Mesothelial cell of epicardium (in vitro differentiated cells): ENCODE measurements around the gene PDK4. TPM values are rescaled to one million over a fixed set of nuclear protein-coding genes. Genes with fewer than 3 reads are reported as not detected.
A peak's percentile ranks its signal among the peaks of the same experiment; 100 is the strongest.
"Not testable (repeated sequence)": the region's sequence is repeated elsewhere in the genome, so short reads cannot be mapped to it uniquely, and the experiment has no call there.

Source experiments
- DNase-seq, 2 experiments: peaks; one replicate each; pipeline ENCODE4 v3.0.0; 2021; ENCODE audit warnings: low spot score in 2 of 2; ENCODE audit not compliant: unreplicated experiment in 2 of 2
- H3K27ac Mint-ChIP-seq: 2 replicates; pipeline ENCODE4 v1.8.0; 2021; ENCODE audit warnings: mixed read lengths
- H3K27me3 Mint-ChIP-seq: 2 replicates; pipeline ENCODE4 v1.8.0; 2021; ENCODE audit warnings: low read depth, mixed read lengths
- H3K36me3 Mint-ChIP-seq: 2 replicates; pipeline ENCODE4 v1.8.0; 2021; ENCODE audit warnings: mixed read lengths
- H3K4me1 Mint-ChIP-seq: 2 replicates; pipeline ENCODE4 v1.8.0; 2021; ENCODE audit warnings: mixed read lengths
- H3K4me3 Mint-ChIP-seq: 2 replicates; pipeline ENCODE4 v1.8.0; 2021; ENCODE audit warnings: mild to moderate bottlenecking, moderate library complexity, mixed read lengths
- H3K9me3 Mint-ChIP-seq: 2 replicates; pipeline ENCODE4 v1.8.0; 2021; ENCODE audit warnings: mixed read lengths
- total RNA-seq: library from RNA; stranded (reverse); gene quantifications from 3 replicates; pipeline ENCODE4 v1.2.1, GENCODE V29; 2021
- TF ChIP-seq, protein P1 (sequence below): fragments of 200-600 bp; sonication (generic); IDR thresholded peaks from one replicate; pipeline ENCODE4 v1.5.0; 2021; ENCODE audit warnings: antibody characterized with exemption; ENCODE audit not compliant: unreplicated experiment

The PDK4 gene
- total RNA-seq, 1 donor from 2014 or later, result 0.98 TPM

DNA sequence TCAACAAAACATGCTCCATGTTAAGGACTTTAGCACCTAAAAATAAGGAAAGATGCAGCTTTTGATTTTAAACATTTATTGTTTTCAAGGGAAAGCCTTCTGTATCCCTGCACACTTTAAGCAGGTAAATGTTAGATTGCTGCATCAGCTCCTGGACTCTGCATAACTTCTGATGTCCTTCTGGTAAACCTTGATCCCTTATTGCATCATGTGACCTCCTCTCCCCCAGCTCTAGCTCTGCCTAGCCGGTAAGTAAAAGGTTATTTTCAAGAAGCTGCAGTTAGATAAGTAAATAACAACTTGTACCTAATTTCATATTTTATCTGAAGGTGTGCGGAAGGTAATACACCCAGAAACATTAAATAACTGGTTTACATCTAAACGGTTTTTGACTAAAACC is 37.5 kb downstream of the PDK4 start:
- no peak overlapping the region for H3K4me3 Mint-ChIP-seq
- no peak overlapping the region for H3K27ac Mint-ChIP-seq
- no peak for DNase-seq
- H3K36me3 Mint-ChIP-seq, result no peaks in the 10 kb centered on the region
- no peaks in the 10 kb centered on the region for H3K4me1 Mint-ChIP-seq
- H3K9me3 Mint-ChIP-seq, result peaks cover 12% of the 10 kb centered on the region
- TF ChIP-seq, protein P1, sequence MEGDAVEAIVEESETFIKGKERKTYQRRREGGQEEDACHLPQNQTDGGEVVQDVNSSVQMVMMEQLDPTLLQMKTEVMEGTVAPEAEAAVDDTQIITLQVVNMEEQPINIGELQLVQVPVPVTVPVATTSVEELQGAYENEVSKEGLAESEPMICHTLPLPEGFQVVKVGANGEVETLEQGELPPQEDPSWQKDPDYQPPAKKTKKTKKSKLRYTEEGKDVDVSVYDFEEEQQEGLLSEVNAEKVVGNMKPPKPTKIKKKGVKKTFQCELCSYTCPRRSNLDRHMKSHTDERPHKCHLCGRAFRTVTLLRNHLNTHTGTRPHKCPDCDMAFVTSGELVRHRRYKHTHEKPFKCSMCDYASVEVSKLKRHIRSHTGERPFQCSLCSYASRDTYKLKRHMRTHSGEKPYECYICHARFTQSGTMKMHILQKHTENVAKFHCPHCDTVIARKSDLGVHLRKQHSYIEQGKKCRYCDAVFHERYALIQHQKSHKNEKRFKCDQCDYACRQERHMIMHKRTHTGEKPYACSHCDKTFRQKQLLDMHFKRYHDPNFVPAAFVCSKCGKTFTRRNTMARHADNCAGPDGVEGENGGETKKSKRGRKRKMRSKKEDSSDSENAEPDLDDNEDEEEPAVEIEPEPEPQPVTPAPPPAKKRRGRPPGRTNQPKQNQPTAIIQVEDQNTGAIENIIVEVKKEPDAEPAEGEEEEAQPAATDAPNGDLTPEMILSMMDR, result no peak
- peaks cover 2% of the 10 kb centered on the region for H3K27me3 Mint-ChIP-seq

DNA sequence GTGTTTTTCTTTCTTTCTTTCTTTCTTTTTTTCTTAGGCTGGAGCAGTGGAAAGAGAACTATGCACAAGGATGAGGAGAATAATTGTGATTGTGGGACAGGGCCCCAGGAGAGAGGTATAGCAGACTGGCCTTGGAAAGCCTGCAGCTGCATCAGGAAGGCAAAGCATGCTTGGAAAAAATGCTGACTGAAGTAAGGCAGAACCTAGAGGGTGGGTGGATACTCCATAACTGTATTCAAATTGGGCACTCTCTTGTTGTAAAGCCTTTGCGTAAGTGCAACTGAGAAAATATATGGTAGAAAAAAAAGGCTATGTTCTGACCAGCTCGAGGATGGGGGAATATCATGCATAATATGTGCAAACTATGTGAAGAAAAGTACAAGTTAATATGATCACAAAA is 39.5 kb downstream of the PDK4 start:
- Mint-ChIP-seq H3K4me3 (no peak overlapping the region), H3K27ac (no peak overlapping the region), H3K27me3 (peaks cover 2% of the 10 kb centered on the region)

DNA sequence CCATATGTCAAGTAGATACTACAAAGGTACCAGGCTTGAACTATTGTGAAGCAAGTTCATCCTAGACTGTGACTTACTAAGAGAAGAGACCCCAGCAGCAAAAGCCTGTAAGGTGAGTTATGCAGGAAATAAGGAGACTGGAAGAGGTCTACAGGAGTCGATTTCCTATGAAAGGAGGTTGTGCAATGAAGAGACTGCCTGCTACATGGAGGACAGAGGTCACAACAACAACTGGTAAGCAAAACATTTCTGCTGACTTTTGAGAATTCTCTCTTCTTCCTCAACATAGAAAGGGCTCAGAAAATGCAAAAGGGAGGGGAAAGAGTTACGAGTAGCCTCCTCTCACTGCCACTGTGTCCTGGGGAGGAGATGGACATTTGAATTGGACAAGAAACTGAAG is 42.4 kb downstream of the PDK4 start:
- H3K36me3 Mint-ChIP-seq, result no peaks in the 10 kb centered on the region
- no peaks in the 10 kb centered on the region for H3K9me3 Mint-ChIP-seq
- H3K27ac Mint-ChIP-seq, result no peak overlapping the region
- peaks cover 1% of the 10 kb centered on the region for H3K27me3 Mint-ChIP-seq
- TF ChIP-seq, protein P1, result no peak
- no peak for DNase-seq
- H3K4me3 Mint-ChIP-seq, result no peak overlapping the region
- peaks cover 3% of the 10 kb centered on the region for H3K4me1 Mint-ChIP-seq

More for the DNA sequence above, 39.5 kb downstream of the PDK4 start:
- Mint-ChIP-seq H3K36me3 (no peaks in the 10 kb centered on the region), H3K4me1 (no peaks in the 10 kb centered on the region), H3K9me3 (no peaks in the 10 kb centered on the region)
- no peak for DNase-seq
- TF ChIP-seq, protein P1, result no peak

DNA sequence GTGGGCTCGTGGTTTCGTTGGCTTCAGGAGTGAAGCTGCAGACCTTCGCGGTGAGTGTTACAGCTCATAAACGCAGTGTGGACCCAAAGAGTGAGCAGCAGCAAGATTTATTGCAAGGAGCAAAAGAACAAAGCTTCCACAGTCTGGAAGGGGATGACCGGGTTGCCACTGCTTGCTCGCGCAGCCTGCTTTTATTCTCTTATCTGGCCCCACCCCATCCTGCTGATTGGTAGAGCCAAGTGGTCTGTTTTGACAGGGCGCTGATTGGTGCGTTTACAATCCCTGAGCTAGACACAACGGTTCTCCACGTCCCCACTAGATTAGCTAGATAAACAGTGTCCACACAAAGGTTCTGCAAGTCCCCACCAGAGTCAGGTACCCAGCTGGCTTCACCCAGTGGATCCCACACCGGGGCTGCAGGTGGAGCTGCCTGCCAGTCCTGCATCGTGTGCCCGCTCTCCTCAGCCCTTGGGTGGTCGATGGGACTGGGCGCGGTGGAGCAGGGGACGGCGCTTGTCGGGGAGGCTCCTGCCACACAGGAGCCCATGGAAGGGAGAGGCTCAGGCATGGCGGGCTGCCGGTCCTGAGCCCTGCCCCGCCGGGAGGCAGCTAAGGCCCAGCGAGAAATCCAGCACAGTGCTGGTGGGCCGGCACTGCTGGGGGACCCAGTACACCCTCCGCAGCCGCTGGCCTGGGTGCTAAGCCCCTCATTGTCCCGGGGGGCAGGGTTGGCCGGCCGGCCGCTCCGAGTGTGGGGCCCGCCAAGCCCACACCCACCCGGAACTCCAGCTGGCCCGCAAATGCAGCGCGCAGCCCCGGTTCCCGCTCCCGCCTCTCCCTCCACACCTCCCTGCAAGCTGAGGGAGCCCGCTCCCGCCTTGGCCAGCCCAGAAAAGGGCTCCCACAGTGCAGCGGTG is 44.0 kb downstream of the PDK4 start:
- H3K4me1 Mint-ChIP-seq, H3K4me3 Mint-ChIP-seq, H3K27me3 Mint-ChIP-seq, H3K36me3 Mint-ChIP-seq, H3K27ac Mint-ChIP-seq, DNase-seq, H3K9me3 Mint-ChIP-seq: not testable (repeated sequence)

DNA sequence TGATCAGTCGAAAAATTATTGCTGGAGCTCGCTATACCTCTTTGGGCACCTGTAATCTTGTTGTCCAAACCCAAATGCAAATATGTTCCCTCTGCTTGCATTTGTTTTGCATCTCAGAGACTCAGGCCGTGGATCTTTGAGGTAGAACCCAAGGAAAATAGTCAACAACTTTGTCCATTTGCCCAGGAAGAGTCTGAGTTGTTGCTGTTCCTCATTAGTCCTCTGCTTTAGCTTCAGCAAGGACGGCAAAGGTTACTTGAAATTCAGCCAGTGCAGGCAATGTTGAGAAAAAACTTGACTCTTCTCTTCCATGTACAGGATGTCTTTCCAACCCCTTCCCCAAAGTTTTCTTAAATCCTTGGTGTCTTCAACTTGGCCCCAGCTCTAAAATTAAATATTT is 45.8 kb downstream of the PDK4 start:
- no peak for DNase-seq
- no peaks in the 10 kb centered on the region for H3K36me3 Mint-ChIP-seq
- H3K27ac Mint-ChIP-seq, result no peak overlapping the region
- no peaks in the 10 kb centered on the region for H3K27me3 Mint-ChIP-seq
- no peak overlapping the region for H3K4me3 Mint-ChIP-seq
- TF ChIP-seq, protein P1, result no peak
- H3K4me1 Mint-ChIP-seq, result peaks cover 3% of the 10 kb centered on the region
- H3K9me3 Mint-ChIP-seq, result no peaks in the 10 kb centered on the region

DNA sequence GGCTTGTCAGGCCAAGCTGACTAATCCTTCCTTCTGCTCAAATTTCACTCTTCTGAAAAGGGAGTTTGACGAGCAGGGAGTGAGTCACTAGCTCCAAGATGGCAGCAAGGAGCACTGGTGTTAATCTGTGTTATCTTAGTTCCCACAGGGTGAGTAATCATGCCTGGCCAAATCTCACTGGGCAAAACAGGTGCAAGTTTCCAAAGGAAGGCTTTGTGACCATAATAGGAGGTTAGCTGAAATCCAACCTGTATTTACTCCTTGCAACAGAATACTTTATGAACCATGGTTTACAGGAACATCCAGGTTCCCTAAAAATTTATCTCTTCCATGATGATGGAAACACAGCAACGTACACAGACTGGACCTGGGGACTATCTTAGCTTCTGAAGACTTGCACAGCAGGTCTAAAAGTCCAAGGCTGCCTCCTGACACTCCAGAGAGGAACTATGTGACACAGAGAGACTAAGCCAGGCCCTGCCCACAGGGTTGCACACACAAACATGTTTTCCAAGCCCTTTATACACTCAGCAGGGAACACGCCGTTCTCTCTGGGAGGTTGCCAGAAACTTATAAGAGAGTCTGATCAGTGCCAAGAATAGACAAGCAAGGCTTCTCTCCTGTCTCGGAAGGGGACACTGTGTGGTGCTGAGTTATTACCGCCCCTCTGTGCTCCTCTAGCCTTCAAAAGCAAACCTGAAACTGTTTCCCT is 46.3 kb downstream of the PDK4 start:
- Mint-ChIP-seq H3K36me3 (no peaks in the 10 kb centered on the region), H3K4me3 (no peak overlapping the region), H3K9me3 (no peaks in the 10 kb centered on the region), H3K27me3 (no peaks in the 10 kb centered on the region), H3K27ac (peak overlapping the region; percentile 30), H3K4me1 (peaks cover 7% of the 10 kb centered on the region)
- DNase-seq, result no peak
- TF ChIP-seq, protein P1, result no peak
